Activated CD4-positive, alpha-beta T cell treated with anti-CD3 and anti-CD28 coated beads, Interleukin-2, amount 10 ng/mL, durations not matched to agents 7 days and 5 days (primary cell): ENCODE measurements around the gene PPM1F. TPM values are rescaled to one million over a fixed set of nuclear protein-coding genes. Genes with fewer than 3 reads are reported as not detected.
A peak's percentile ranks its signal among the peaks of the same experiment; 100 is the strongest.

Experiments used
- CTCF ChIA-PET: fragments of 350-600 bp; sonication (Branson Sonifier 250); formaldehyde crosslinking; loops from one replicate; lab custom pipeline; 2021; ENCODE audit warnings: antibody characterized with exemption; lab: Charles Lee
- POLR2A ChIA-PET: fragments of 350-600 bp; sonication (Branson Sonifier 250); formaldehyde crosslinking; loops from one replicate; lab custom pipeline; 2021; ENCODE audit warnings: antibody characterized with exemption; lab: Charles Lee
- DNase-seq: peaks from one replicate; pipeline ENCODE4 v3.0.0-alpha.2; 2020
- H3K27ac Mint-ChIP-seq: one replicate; pipeline ENCODE4 v1.8.0; 2021; ENCODE audit warnings: mild to moderate bottlenecking, moderate library complexity, mixed read lengths
- H3K27me3 Mint-ChIP-seq: one replicate; pipeline ENCODE4 v1.8.0; 2021; ENCODE audit warnings: mixed read lengths
- H3K36me3 Mint-ChIP-seq: one replicate; pipeline ENCODE4 v1.8.0; 2021; ENCODE audit warnings: low read depth, mixed read lengths
- H3K4me1 Mint-ChIP-seq: one replicate; pipeline ENCODE4 v1.8.0; 2021; ENCODE audit warnings: mixed read lengths
- H3K4me3 Mint-ChIP-seq: one replicate; pipeline ENCODE4 v1.8.0; 2021; ENCODE audit warnings: mild to moderate bottlenecking, moderate library complexity, mixed read lengths
- H3K9me3 Mint-ChIP-seq: one replicate; pipeline ENCODE4 v1.8.0; 2021; ENCODE audit warnings: mixed read lengths
- total RNA-seq, 2 experiments: library from RNA; stranded (reverse); gene quantifications; one replicate each; pipeline ENCODE4 v1.2.3, GENCODE V29; 2021

The PPM1F gene
- total RNA-seq, 2 experiments from 2014 or later = 15.1 to 20.4 TPM

DNA sequence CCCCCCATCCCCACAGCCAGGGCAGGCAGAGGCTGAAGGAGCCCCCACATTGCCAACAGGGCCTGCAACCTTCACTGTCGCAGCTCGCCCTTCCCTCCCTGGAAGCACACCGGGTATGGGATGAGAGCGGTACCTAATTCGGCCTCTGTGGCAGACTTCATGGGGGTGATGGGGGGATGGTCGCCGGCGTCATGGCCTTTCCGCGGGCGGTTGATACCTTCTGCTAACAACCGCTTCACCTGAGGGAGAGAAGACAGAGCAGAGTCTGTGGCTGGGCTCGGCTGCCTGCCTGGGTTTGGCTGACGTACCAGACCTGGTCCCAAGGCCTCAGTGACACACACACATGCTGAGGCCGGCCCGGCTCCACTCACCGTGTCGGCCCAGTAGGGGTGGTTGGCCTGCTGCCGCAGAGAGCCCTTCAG is 11.2 kb upstream of the PPM1F start:
- Mint-ChIP-seq H3K27me3 (no peaks in the 10 kb centered on the region), H3K4me1 (no peaks in the 10 kb centered on the region), H3K36me3 (peaks cover 28% of the 10 kb centered on the region), H3K27ac (no peak overlapping the region), H3K9me3 (no peaks in the 10 kb centered on the region), H3K4me3 (no peak overlapping the region)
- DNase-seq = no peak
- CTCF ChIA-PET = interaction anchor here (1.3 kb wide), 1 partner anchor 8 kb away, joined by 7 read pairs; no protein-coding TSS in a partner anchor
- POLR2A ChIA-PET = no interaction called here

DNA sequence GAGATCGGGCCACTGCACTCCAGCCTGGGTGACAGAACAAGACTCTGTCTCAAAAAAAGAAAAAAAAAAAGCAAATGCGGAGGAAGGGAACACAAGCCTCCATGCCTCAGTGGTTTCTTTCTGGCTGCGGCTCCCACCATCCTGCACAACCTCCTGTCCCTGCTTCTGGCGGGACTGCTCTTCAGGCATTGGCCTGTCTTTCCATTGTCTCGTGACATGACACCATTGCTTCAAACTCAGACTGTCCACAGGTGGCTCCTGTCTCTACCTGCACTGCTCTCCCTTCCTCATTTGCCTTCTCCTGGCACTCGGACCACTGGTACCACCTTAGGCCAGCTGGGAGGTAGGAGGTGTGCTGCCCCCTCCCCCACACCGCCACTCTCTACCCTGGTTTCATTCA is 10.6 kb upstream of the PPM1F start:
- no peak for DNase-seq
- Mint-ChIP-seq H3K4me1 (no peaks in the 10 kb centered on the region), H3K27ac (no peak overlapping the region), H3K36me3 (peaks cover 28% of the 10 kb centered on the region), H3K4me3 (no peak overlapping the region), H3K9me3 (no peaks in the 10 kb centered on the region), H3K27me3 (no peaks in the 10 kb centered on the region)
- POLR2A ChIA-PET = no interaction called here
- CTCF ChIA-PET = interaction anchor here (1.3 kb wide), 2 partner anchors 9 to 11 kb away, joined by 6 to 7 read pairs; partner anchors contain the start of gene PPM1F

DNA sequence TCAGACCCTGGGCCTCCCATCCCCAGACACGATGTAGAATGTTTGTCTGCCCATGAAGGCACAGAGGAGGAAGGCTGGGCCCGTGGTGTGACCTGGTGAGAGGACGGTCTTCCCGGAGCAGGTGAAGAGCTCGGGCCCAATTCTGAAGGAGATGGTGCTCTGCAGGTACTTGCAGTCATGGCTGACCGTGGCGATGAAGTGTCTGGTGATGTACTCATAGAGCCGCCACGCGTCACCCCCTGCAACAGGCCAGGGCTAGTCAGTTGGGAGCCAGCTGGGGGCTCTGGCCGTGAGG is 10.0 kb upstream of the PPM1F start:
- Mint-ChIP-seq H3K27ac (no peak overlapping the region), H3K36me3 (peaks cover 28% of the 10 kb centered on the region), H3K9me3 (no peaks in the 10 kb centered on the region), H3K4me3 (no peak overlapping the region), H3K4me1 (no peaks in the 10 kb centered on the region), H3K27me3 (no peaks in the 10 kb centered on the region)
- no peak for DNase-seq
- ChIA-PET CTCF (interaction anchor here (1.3 kb wide), 2 partner anchors 9 to 10 kb away, joined by 6 to 7 read pairs; partner anchors contain the start of gene PPM1F), POLR2A (no interaction called here)

DNA sequence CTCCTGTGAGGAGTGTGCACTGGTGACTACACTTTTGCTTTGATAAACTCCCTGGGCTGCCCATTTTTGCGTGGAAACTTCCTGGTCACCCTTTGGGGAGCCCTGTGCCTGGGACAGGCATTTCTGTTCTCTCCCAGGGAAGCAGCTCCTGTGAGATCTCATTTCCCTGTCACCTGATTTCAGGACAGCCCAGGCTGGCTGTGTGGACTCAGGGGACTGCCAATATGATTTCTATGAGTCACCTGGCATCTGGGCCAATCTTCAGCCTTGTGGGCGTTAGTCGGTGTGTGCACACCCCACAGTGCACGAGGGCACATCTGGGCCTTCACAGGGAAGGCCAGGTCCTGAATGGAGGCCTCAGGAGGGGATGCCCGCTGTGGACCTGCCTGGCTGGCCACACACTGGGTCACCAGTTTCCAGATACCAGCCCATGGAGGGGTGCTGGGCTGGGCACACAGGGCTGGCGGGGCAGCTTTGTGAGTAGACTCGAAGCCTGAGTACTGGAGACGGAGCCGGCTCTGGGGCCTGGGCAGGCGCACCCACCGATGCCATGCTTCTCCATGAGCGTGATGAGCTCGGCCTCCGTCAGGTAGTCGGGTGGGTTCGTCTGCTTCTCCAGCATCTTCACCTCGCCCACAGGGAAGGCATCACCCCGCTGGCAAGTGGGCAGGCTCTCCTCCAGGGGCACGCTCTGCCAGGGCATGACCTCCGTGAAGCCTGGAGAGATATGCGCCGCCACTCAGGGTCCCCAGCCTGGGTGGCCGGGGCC is 9.4 kb upstream of the PPM1F start:
- Mint-ChIP-seq H3K27me3 (no peaks in the 10 kb centered on the region), H3K4me3 (no peak overlapping the region), H3K4me1 (no peaks in the 10 kb centered on the region), H3K36me3 (peaks cover 24% of the 10 kb centered on the region), H3K9me3 (no peaks in the 10 kb centered on the region), H3K27ac (no peak overlapping the region)
- ChIA-PET CTCF (interaction anchor here (1.3 to 4.5 kb wide), 2 partner anchors 10 kb away, joined by 6 to 20 read pairs; partner anchors contain the start of gene PPM1F), POLR2A (no interaction called here)
- no peak for DNase-seq

DNA sequence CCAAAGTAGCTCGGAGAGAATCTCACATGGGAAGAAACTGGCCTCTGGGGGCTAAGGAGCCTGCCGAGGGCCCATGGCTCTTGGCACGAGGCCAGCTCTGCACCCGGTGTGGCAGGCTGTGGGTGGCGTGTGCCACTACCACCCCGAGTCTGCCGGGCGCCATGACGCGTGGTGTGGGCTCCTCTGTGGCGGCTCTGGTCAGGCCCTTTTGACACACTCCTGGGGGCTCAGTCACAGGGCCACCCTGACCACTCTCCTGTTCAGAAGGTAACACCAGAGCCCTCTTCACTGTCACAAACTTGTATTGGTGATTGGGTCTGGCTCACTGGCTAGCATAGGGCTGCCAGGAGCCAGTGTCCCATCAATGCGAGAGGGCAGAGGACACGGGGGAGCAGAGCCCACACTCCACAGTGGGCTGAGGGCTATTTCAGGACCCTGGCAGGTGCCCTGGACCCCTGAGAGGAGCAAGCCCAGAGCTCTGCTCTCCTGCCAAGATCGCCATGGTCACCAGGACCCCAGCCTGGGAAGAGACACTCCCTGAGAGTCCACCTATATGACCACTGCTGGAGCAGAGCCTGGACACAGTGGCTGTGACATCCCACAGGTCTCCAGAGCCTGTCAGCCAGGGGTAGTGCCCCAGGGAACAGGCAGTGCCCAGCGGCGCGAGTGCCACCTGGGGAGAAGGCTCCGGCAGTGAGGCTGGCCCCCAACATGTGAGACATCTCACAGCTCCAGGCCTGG is 8.6 kb upstream of the PPM1F start:
- Mint-ChIP-seq H3K4me1 (no peaks in the 10 kb centered on the region), H3K27ac (no peak overlapping the region), H3K4me3 (no peak overlapping the region), H3K27me3 (no peaks in the 10 kb centered on the region), H3K36me3 (peaks cover 22% of the 10 kb centered on the region), H3K9me3 (no peaks in the 10 kb centered on the region)
- no peak for DNase-seq
- CTCF ChIA-PET = interaction anchor here (4.5 kb wide), 1 partner anchor 11 kb away, joined by 20 read pairs; no protein-coding TSS in a partner anchor
- POLR2A ChIA-PET = no interaction called here

DNA sequence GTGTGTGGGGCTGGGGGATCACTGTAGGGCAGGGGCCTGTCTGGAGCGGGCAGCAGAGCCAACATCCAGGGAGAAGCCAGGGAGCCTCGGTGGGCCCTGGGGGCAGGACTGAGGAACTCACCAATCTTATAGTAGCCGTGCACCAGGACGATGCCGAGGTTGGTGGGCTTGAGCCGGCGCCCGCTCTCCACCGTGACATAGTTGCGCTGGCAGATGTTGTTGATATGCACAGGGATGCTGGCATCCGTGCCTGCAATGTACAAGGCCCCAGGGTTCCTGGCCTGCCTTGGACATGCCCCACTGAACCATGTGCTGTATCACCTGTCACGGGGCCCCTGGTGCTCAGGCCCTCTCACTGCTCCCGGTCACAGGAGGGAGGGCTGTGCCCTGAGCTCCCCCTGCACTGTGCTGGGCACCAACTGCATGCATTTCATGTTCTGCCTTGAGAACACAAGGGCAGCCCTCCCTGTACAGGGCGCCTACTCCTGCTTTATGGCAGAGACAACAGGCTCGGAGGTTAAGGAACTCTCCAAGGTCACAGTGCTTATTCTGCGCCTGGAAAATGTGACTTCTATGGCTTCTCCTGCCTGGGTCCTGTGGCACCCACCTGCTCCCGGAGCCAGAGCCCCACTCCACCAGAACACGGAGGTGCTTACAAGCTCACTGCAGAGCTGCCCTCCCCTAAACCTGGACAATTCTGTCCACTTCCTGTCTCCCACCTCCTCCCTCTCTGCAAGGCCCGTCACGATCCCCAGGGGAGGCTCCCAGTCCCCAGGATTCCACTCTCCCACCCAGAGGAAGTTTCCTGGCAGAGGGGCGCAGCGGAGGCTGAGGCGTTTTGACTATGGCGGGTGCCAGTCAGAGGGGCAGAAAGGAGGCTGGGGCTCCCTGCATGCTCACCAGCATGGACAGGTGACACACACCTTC is 7.8 kb upstream of the PPM1F start:
- H3K4me3 Mint-ChIP-seq = no peak overlapping the region

DNA sequence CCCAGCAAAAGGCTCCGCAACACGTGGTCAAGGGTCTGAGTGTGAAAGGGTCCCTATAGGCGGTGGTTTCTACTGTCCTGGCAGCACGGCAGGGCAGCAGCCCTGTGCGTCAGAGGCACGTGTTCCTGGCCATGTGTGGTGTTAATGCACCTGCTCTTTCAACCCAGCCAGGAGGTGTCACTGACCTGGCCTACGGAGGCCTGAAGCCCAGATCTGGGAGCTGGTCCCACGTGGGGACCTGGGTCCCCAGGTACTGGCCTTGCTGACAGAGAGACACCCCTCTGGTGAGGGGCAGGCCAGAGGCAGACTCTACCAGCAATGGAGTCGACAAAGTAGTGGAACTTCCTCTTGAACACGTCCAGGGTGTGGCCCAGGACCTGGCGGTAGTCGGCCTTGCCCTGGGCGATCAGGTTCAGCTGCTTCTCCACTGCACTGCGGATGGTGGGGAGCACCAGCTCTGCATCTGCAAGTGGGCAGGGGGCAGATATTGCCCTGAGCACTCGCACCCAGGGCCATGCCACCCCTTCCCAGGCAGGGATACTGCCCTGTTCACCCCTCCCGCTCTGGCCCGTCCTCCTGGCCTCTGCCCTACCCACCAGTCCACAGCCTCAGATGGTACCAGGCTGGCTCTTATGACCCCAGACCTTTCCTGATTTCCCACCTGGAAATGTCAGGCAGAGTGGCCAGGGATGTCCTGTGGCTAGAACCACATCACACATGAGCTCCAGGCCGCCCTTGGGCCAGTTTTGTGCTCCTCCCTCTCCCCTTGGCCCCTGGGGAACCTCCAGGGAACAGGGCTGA is 6.8 kb upstream of the PPM1F start:
- no peak for DNase-seq
- POLR2A ChIA-PET = no interaction called here
- peaks cover 15% of the 10 kb centered on the region for H3K36me3 Mint-ChIP-seq
- H3K9me3 Mint-ChIP-seq = no peaks in the 10 kb centered on the region
- no peak overlapping the region for H3K27ac Mint-ChIP-seq
- CTCF ChIA-PET = interaction anchor here (4.5 kb wide), 1 partner anchor 13 kb away, joined by 20 read pairs; no protein-coding TSS in a partner anchor
- no peak overlapping the region for H3K4me3 Mint-ChIP-seq
- no peaks in the 10 kb centered on the region for H3K27me3 Mint-ChIP-seq
- H3K4me1 Mint-ChIP-seq = no peaks in the 10 kb centered on the region

More for the DNA sequence above, 7.8 kb upstream of the PPM1F start:
- no peaks in the 10 kb centered on the region for H3K4me1 Mint-ChIP-seq
- H3K27ac Mint-ChIP-seq = no peak overlapping the region
- no peak for DNase-seq
- H3K36me3 Mint-ChIP-seq = peaks cover 19% of the 10 kb centered on the region
- H3K27me3 Mint-ChIP-seq = no peaks in the 10 kb centered on the region
- ChIA-PET CTCF (interaction anchor here (4.5 kb wide), 1 partner anchor 12 kb away, joined by 20 read pairs; no protein-coding TSS in a partner anchor), POLR2A (no interaction called here)
- no peaks in the 10 kb centered on the region for H3K9me3 Mint-ChIP-seq

DNA sequence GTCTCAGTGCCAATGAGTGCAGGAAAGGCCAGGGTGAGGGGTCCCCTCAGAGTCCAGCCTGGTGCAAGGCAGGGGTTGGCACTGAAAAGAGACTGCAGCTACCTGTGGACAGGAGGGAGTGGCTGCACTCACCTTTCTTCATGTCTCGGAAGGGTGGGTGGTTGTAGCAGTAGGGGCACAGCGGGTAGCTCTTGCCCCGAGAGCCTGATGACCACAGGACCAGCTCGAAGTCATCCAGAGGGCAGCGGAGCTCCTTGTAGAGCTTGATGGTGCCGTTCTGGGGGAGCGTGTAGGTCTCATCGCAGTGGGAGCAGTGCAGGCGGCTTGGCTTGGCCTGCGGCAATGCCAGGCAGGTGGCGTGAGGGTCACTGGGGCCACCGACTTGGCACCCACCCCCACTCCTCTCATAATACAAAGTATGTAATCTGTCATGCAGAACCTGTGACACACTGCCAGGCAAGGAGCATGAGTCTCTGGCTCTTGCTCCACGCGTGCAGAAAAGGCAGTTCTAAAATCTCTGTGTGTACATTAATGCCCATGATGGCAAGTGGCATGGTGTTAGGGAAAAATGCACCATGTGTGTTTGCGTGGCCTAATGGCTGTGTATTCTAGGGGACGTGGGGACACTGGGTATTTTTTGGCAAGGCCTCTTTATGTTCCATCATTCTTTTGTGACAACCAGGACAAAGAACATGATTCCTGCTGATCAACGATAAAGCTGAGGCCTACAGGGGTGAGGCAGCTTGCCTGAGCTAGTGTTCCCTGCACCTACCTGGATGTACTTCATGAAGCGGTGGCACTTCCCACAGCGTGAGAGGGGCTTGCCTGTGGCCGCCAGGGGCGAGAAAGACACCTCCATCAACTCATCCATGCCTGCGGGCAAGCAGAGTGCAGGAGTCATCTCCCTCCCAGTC is 6.0 kb upstream of the PPM1F start:
- POLR2A ChIA-PET = no interaction called here

DNA sequence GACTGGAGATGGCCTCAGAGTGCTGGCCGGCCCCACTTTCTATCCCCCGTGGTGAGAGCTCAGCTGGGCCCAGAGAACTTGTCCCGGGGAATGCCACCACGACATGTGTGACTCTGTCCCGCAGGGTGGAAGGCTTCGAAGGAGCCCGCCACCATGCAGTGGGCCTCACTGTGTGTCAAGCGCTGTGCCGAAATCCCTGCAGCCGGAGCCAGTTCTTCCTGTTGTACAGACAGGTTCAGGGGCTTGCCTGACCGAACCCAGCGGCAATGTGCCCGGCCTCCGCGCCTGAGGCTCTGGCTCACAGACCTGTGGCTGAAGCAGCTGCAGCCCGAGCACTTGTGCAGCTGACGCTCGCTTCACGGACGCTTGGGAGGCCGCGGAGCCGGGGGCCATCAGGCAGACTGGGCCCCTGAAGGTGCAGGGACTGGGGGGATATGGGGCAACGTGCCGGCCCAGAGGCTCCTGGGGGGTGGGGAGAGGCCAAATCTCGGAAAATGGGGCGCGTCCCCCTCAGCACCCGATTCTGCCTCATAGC is 650 bp downstream of the PPM1F start:
- Mint-ChIP-seq H3K4me1 (peaks cover 13% of the 10 kb centered on the region), H3K27ac (peak overlapping the region; percentile 60), H3K36me3 (peaks cover 3% of the 10 kb centered on the region), H3K9me3 (no peaks in the 10 kb centered on the region), H3K4me3 (peak overlapping the region; percentile 78), H3K27me3 (no peaks in the 10 kb centered on the region)
- ChIA-PET POLR2A (no interaction called here), CTCF (interaction anchor here (0.6 to 5.7 kb wide), 16 partner anchors 8 to 298 kb away, joined by 3 to 73 read pairs (median 6); partner anchors contain the start of gene MAPK1)
- DNase-seq = peak; percentile 37

More for the DNA sequence above, 6.0 kb upstream of the PPM1F start:
- no peak overlapping the region for H3K4me3 Mint-ChIP-seq
- H3K27ac Mint-ChIP-seq = no peak overlapping the region
- peaks cover 12% of the 10 kb centered on the region for H3K36me3 Mint-ChIP-seq
- no peaks in the 10 kb centered on the region for H3K4me1 Mint-ChIP-seq
- no peaks in the 10 kb centered on the region for H3K9me3 Mint-ChIP-seq
- CTCF ChIA-PET = interaction anchor here (4.5 kb wide), 1 partner anchor 14 kb away, joined by 20 read pairs; no protein-coding TSS in a partner anchor
- H3K27me3 Mint-ChIP-seq = no peaks in the 10 kb centered on the region
- DNase-seq = no peak

DNA sequence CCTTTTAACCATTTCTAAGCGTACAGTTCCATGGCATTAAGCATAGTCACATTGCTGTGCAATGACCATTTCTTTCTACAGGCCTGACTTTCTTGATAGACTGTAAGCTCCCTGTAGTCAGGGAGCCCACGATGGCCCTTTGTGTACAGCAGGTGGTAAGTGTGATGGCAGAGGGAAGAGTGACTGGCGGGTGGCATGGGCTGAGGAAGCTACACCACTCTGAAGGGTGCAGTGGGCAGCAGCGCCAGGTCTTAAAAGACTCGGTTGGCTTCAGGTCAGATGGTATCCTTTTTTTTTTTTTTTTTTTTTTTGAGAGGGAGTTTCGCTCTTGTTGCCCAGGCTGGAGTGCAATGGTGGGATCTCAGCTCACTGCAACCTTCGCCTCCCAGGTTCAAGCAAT is 1.6 kb downstream of the PPM1F start:
- ChIA-PET POLR2A (no interaction called here), CTCF (interaction anchor here (0.6 to 5.7 kb wide), 2 partner anchors 12 to 48 kb away, joined by 3 to 73 read pairs; no protein-coding TSS in a partner anchor)
- H3K9me3 Mint-ChIP-seq = no peaks in the 10 kb centered on the region
- no peak overlapping the region for H3K27ac Mint-ChIP-seq
- H3K4me3 Mint-ChIP-seq = peak overlapping the region; percentile 4
- H3K4me1 Mint-ChIP-seq = peaks cover 13% of the 10 kb centered on the region
- DNase-seq = no peak
- H3K27me3 Mint-ChIP-seq = no peaks in the 10 kb centered on the region
- H3K36me3 Mint-ChIP-seq = peaks cover 3% of the 10 kb centered on the region
